Esophagus squamous epithelium (tissue), 5 donors: ENCODE data around the gene TBC1D14. TPM values are rescaled to one million over a fixed set of nuclear protein-coding genes. Genes with fewer than 3 reads are reported as not detected.

Source experiments
- DNase-seq: peaks from one replicate; lab custom pipeline; 2025; lab: John Stamatoyannopoulos, UW
- H3K27ac ChIP-seq, 4 donors: fragments of 200-600 bp; sonication (generic); one replicate each; pipeline ENCODE4 v1.5.1; 2016 to 2019; ENCODE audit warnings: mild to moderate bottlenecking in 1 of 4
- H3K27me3 ChIP-seq, 4 donors: fragments of 200-600 bp; sonication (generic); 1 replicate in 3 of 4; 2 replicates in 1 of 4; pipeline versions ENCODE4 v1.5.1 to v1.6.0; 2017 to 2021; ENCODE audit warnings: antibody characterized with exemption in 1 of 4
- H3K36me3 ChIP-seq, 3 donors: fragments of 200-600 bp; sonication (generic); one replicate each; pipeline ENCODE4 v1.5.1; 2016 to 2019
- H3K4me1 ChIP-seq, 3 donors: fragments of 200-600 bp; sonication (generic); one replicate each; pipeline ENCODE4 v1.5.1; 2017 to 2019
- H3K4me3 ChIP-seq, 4 donors: fragments of 200-600 bp; sonication (generic); 1 replicate in 3 of 4; 2 replicates in 1 of 4; pipeline ENCODE4 v1.5.1; 2016 to 2019; ENCODE audit warnings: mild to moderate bottlenecking in 2 of 4, moderate library complexity in 1 of 4
- H3K9me3 ChIP-seq, 3 donors: fragments of 200-600 bp; sonication (generic); one replicate each; pipeline ENCODE4 v1.5.1; 2016 to 2019
- CTCF ChIP-seq, 6 experiments: fragments of 450-650 bp in 4 of 6; fragments of 200-600 bp in 2 of 6; sonication (generic) in 2 of 6; IDR thresholded peaks; one replicate each; pipeline ENCODE4 v1.5.1; 2016 to 2019; ENCODE audit warnings: antibody characterized with exemption in 6 of 6, mild to moderate bottlenecking in 4 of 6, moderate library complexity in 4 of 6
- POLR2A ChIP-seq, 4 donors: fragments of 450-650 bp; IDR thresholded peaks; one replicate each; pipeline ENCODE4 v1.6.1; 2017; ENCODE audit warnings: antibody characterized with exemption in 4 of 4, mild to moderate bottlenecking in 4 of 4, moderate library complexity in 3 of 4
- WGBS, 2 donors: methylation state at CpG; one replicate each; pipeline ENCODE4 v1.1.5; 2018; 5-methylcytosine and 5-hydroxymethylcytosine counted together
- intact Hi-C: fragments of 100-400 bp; cut with DNase I; formaldehyde crosslinking; loops from one replicate; pipeline ENCODE4 v1.15.0; 2022
- total RNA-seq, 4 donors: library from RNA; depleted of rRNA; stranded (reverse); fragments of >200 nt; gene quantifications; one replicate each; pipeline ENCODE4 v1.1.0, GENCODE V29; 2016
- donor health status: DM: yes; HTN: yes; CAD: no.

Gene TBC1D14
- total RNA-seq, 4 donors from 2014 or later: 28.2 to 50.4 (median 42.1) TPM

GRCh38 chr4:7063362-7063761 is 153.7 kb downstream of the TBC1D14 start:
- WGBS, 2 donors: 69 to 77% methylated on average over 4 of the region's 4 CpGs
- peaks cover 12 to 37% (median 18%) of the 10 kb centered on the region in 3 donors for H3K4me1 ChIP-seq
- DNase-seq: no peak

GRCh38 chr4:7066006-7066405 is 156.4 kb downstream of the TBC1D14 start:
- Histone ChIP-seq H3K27ac (no peak overlapping the region), H3K9me3 (no peaks in the 10 kb centered on the region), H3K36me3 (peaks cover 5 to 40% (median 28%) of the 10 kb centered on the region in 3 donors), H3K4me1 (peaks cover 12 to 47% (median 28%) of the 10 kb centered on the region in 3 donors), H3K4me3 (no peak overlapping the region), H3K27me3 (no peaks in the 10 kb centered on the region)
- no peak for DNase-seq
- no peak for TF ChIP-seq POLR2A (IDR thresholded peaks at IDR 0.05)
- no peak for TF ChIP-seq CTCF (IDR thresholded peaks at IDR 0.05)
- intact Hi-C loops: loop anchor here (5.0 kb wide), 2 partner anchors 79 to 159 kb away; partner anchors contain the start of gene TBC1D14
- 89 to 90% methylated on average over 9 to 11 of the region's 11 CpGs for WGBS, 2 donors

More at GRCh38 chr4:7063362-7063761, 153.7 kb downstream of the TBC1D14 start:
- no peaks in the 10 kb centered on the region for H3K27me3 ChIP-seq
- H3K4me3 ChIP-seq: no peak overlapping the region
- intact Hi-C loops: no loop called here
- no peak overlapping the region for H3K27ac ChIP-seq
- H3K9me3 ChIP-seq: no peaks in the 10 kb centered on the region
- peaks cover 13 to 67% (median 48%) of the 10 kb centered on the region in 3 donors for H3K36me3 ChIP-seq
- TF ChIP-seq CTCF (IDR thresholded peaks at IDR 0.05) (no peak), POLR2A (IDR thresholded peaks at IDR 0.05) (no peak)

- peaks cover under 1 to 35% (median 24%) of the 10 kb centered on the region in 3 donors for H3K36me3 ChIP-seq
- peak overlapping the region in 2 of 4 donors; percentile 86 to 97 for H3K27ac ChIP-seq
- intact Hi-C loops: loop anchor here (5.0 kb wide), 2 partner anchors 79 to 159 kb away; partner anchors contain the start of gene TBC1D14
- peak overlapping the region in 3 of 4 donors; percentile 74 to 95 (median 94) for H3K4me3 ChIP-seq
- no peak for DNase-seq
- H3K4me1 ChIP-seq: peaks cover 12 to 47% (median 28%) of the 10 kb centered on the region in 3 donors
- no peaks in the 10 kb centered on the region for H3K27me3 ChIP-seq
- 69 to 74% methylated on average over 4 of the region's 4 CpGs for WGBS, 2 donors
- no peak for TF ChIP-seq CTCF (IDR thresholded peaks at IDR 0.05)
- TF ChIP-seq POLR2A (IDR thresholded peaks at IDR 0.05): no peak
- H3K9me3 ChIP-seq: no peaks in the 10 kb centered on the region
Measured at GRCh38 chr4:7066493-7066892, 156.9 kb downstream of the TBC1D14 start.

GRCh38 chr4:7067126-7067451 is 157.5 kb downstream of the TBC1D14 start:
- Histone ChIP-seq H3K27ac (peak overlapping the region; percentile 86 to 97 (median 94)), H3K4me1 (peaks cover 12 to 47% (median 28%) of the 10 kb centered on the region in 3 donors), H3K36me3 (peaks cover 0 to 29% (median 18%) of the 10 kb centered on the region in 3 donors), H3K4me3 (peak overlapping the region; percentile 74 to 95 (median 94)), H3K9me3 (no peaks in the 10 kb centered on the region), H3K27me3 (no peaks in the 10 kb centered on the region)
- intact Hi-C loops: loop anchor here (5.0 kb wide), 2 partner anchors 80 to 160 kb away; partner anchors contain the start of gene TBC1D14
- TF ChIP-seq CTCF (IDR thresholded peaks at IDR 0.05) (no peak), POLR2A (IDR thresholded peaks at IDR 0.05) (no peak)
- WGBS, 2 donors: 1% methylated on average over 8 to 13 of the region's 13 CpGs
- no peak for DNase-seq

GRCh38 chr4:7067452-7068278 is 158.0 kb downstream of the TBC1D14 start, which contains the start of gene GRPEL1:
TSS of gene GRPEL1 (minus strand) at chr4:7068064. CDS start at chr4:7068032, 32 bp downstream.
- TF ChIP-seq CTCF (IDR thresholded peaks at IDR 0.05) (peak in 1 of 6 experiments; percentile 5), POLR2A (IDR thresholded peaks at IDR 0.05) (peak in 3 of 4 donors; percentile 90 to 98 (median 97))
- Histone ChIP-seq H3K36me3 (peaks cover 0 to 24% (median 17%) of the 10 kb centered on the region in 3 donors), H3K27ac (peak within 1 kb of the TSS; percentile 93 to 97 (median 95)), H3K4me3 (peak within 1 kb of the TSS; percentile 74 to 95 (median 94)), H3K9me3 (no peaks in the 10 kb centered on the region), H3K4me1 (peaks cover 12 to 47% (median 28%) of the 10 kb centered on the region in 3 donors), H3K27me3 (no peaks in the 10 kb centered on the region)
- intact Hi-C loops: loop anchor here (5.0 kb wide), 2 partner anchors 80 to 160 kb away; partner anchors contain the start of gene TBC1D14
- 0% methylated on average over 6 to 7 of the region's 81 CpGs for WGBS, 2 donors
- DNase-seq: peak; percentile 96
